OCI-LY3 (cell line): ENCODE measurements around the gene PIGU.

Experiments
- EZH2phosphoT487 ChIP-seq: fragments of 200-600 bp; shearing (Covaris generic); IDR thresholded peaks from 2 replicates; pipeline ENCODE4 v1.6.1; 2018; ENCODE audit warnings: antibody characterized with exemption, mixed run types, low read depth
- TF ChIP-seq, protein P1 (sequence below): fragments of 200-600, 300-600 bp; sonication (generic); IDR thresholded peaks from 2 replicates; pipeline ENCODE4 v1.5.1; 2014; ENCODE audit warnings: antibody characterized with exemption, low read length, low read depth

DNA sequence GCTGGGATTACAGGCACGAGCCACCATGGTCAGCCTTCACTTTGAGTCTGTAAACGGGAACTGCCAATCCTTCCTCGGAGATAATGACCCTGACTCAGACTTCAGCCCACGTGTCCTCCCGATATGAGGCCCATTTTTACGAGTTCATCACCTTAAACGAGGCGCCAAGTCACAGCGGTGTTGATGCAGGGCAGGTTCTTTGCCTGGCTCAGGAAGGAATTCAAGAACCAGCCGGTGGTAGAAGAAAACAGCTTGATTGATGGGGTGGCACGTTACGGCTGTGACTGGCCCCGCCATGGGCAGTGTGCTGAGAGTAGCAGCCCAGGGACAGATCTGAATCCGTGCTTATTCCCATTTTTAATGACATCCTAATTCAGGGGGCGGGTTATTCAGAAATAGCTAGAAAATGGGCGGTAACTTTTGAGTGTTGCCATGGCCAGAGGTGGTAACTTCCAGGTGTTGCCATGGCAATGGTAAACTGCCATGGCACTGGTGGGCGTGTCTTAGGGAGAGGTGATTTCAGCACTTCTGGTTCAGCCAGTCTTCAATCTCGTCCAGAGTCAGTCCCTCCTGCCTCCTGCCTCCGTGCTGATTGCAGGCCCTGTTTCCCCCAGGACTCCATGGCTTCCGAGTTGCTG, 127.5 kb downstream of the PIGU start:
- TF ChIP-seq, protein P1, sequence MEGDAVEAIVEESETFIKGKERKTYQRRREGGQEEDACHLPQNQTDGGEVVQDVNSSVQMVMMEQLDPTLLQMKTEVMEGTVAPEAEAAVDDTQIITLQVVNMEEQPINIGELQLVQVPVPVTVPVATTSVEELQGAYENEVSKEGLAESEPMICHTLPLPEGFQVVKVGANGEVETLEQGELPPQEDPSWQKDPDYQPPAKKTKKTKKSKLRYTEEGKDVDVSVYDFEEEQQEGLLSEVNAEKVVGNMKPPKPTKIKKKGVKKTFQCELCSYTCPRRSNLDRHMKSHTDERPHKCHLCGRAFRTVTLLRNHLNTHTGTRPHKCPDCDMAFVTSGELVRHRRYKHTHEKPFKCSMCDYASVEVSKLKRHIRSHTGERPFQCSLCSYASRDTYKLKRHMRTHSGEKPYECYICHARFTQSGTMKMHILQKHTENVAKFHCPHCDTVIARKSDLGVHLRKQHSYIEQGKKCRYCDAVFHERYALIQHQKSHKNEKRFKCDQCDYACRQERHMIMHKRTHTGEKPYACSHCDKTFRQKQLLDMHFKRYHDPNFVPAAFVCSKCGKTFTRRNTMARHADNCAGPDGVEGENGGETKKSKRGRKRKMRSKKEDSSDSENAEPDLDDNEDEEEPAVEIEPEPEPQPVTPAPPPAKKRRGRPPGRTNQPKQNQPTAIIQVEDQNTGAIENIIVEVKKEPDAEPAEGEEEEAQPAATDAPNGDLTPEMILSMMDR: no peak
- no peak for TF ChIP-seq EZH2phosphoT487
